SK-MEL-5 (cell line): ENCODE results near the gene PTBP3. TPM values are rescaled to one million over a fixed set of nuclear protein-coding genes. Genes with fewer than 3 reads are reported as not detected.
A peak's percentile ranks its signal among the peaks of the same experiment; 100 is the strongest.

Experiments used
- DNase-seq: peaks from one replicate; pipeline ENCODE4 v3.0.0-alpha.2; 2016; ENCODE audit warnings: low read depth, low spot score
- in situ Hi-C: cut with HindIII; loops from 2 replicates; pipeline ENCODE4 v1.10.0; 2016; ENCODE audit warnings: low sequenced_read_pairs, high pct_unique_total_duplicates, low pct_unique_long_range_greater_than_20kb
- total RNA-seq: library from RNA; depleted of rRNA; stranded (reverse); fragments of >200 nt; shearing (Covaris generic); gene quantifications from 2 replicates; pipeline ENCODE4 v1.2.3, GENCODE V29; 2014

PTBP3 gene
- total RNA-seq, 1 experiment from 2014 or later, result 41.8 TPM

DNA sequence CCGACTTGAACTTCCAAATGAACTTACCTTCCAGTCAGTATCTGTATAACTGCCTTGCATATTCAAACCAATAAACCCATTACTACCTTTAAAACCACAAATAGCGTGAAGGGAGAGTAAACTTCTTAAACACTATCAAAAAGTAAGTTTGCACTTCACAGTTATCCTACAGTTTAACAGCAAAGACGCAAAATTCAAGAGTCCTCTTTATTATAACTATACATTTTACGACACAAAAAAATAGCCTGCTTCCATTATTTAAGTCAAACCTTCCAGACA lies 1.8 kb downstream of the PTBP3 start:
- DNase-seq, result no peak

DNA sequence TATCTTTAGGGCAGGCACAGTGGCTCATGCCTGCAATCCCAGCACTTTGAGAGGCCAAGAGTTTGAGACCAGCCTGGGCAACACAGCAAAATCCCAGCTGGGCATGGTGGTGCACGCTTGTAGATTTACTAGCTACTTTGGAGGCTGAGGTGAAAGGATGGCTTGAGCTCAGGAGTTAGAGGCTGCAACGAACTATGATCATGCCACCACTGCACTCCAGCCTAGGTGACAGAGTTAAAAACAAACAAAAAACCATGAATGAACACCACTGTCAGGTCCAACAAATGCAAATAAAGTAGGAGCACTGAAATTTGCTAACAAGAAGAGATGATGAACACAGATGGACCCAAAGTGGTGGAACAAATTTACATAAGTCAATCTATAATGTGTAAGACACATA lies 4.9 kb downstream of the PTBP3 start:
- in situ Hi-C loops, result no loop called here
- no peak for DNase-seq

More for the DNA sequence above, 1.8 kb downstream of the PTBP3 start:
- in situ Hi-C loops, result no loop called here

DNA sequence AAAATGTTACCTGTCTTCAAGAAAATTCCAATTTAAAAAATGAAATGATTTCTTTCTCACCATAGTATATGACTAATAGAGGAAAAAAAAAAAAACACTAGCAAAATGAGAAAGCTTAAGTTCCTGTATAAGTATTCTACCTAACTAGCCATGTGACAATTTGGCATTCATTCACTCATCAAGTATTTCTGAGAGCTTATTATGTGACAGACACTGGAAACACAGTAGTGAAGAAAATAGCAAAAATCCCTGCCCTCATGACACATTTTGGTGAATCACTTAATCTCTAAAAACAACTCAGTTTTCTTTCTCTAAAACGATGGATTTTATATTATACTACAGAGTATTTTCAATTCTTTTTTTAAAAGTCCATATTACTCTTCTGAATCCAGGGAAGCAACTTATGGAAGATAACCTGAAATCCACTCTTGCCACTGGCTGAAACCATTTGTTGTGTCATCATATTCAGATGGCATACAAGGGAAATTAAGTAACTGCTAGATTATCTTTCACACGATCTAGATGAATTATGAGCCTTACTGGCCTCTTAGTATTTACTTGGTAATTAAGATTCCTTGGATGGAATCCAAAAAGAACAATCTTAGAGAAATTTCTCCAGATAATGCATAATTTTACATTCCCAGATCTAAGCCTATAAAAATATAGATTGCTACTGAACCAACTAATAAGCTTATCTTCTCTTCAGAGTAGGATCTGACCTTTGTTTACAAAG lies 5.5 kb downstream of the PTBP3 start:
- DNase-seq, result peak; percentile 30
- in situ Hi-C loops, result no loop called here

DNA sequence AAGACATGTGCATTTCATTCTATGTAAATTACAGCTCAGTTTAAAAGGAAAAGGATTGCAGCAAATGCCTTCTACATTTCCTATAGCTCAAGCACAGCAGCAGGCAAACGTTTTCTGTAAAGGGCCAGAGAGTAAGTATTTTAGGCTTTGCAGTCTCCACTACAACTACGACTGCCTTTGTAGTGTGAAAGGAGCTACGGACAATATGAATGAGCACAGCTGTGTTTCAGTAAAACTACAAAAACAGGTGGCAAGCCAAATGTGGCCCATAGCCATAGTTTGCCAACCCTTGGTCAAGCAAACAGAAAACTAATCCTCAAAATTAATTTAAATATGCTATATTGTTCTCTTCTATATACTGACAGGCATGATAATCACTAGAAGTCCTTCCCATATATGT lies 7.2 kb downstream of the PTBP3 start:
- no peak for DNase-seq
- in situ Hi-C loops, result no loop called here

DNA sequence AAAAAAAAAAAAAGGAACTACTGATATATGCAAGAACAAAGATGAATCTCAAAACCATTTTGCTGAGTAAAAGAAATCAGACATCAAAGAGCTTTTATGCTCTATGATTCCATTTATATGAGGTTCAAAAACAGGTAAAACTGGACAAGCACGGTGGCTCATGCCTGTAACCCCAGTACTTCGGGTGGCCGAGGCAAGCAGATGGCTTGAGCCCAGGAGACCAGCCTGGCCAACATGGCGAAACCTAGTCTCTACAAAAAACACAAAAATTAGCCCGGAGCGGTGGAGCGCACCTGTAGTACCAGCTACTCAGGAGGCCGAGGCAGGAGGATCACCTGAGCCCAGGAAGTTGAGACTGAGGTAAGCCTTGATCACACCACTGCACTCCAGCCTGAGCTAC lies 7.8 kb downstream of the PTBP3 start:
- in situ Hi-C loops, result no loop called here
- no peak for DNase-seq

DNA sequence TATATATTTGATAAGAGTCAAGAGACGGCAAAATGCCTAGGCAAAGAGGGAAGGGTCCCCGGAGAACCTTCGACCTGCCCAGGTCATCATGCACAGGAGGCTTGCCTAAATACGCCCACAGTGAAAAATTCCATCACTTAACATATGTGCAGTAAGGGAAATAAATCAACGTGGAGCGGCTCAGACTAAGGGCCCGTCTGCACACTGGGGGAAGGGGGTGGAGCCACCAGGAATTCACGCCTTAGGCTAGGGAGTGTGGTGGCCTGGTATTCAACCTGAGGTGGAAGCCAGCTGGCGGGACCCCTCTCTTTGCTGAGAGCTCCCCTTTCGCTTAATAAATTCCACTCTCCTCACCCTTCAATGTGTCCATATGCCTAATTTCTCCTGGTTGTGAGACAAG lies 8.3 kb downstream of the PTBP3 start:
- no peak for DNase-seq
- in situ Hi-C loops, result no loop called here

DNA sequence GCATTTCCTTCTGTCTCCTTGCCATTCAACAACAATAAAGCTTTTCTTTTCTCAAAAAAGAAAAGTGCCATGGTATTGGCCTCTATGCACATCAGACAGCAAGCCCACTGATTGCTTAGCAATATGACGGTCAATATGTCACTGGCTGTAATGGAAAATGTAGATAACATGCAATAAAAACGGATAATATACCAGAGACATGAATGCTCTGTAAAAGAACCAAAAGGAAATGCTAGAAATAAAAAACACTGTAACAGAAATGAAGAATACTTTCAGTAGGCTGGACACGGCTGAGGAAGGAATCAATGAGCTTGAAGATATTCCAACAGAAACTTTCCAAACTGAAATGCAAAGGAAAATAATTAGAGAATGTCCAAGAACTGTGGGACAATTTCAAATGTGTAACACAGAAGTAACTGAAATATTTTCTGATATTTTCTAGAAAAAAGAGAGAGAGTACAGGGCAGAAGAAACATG lies 10.0 kb downstream of the PTBP3 start:
- in situ Hi-C loops, result no loop called here
- DNase-seq, result no peak

DNA sequence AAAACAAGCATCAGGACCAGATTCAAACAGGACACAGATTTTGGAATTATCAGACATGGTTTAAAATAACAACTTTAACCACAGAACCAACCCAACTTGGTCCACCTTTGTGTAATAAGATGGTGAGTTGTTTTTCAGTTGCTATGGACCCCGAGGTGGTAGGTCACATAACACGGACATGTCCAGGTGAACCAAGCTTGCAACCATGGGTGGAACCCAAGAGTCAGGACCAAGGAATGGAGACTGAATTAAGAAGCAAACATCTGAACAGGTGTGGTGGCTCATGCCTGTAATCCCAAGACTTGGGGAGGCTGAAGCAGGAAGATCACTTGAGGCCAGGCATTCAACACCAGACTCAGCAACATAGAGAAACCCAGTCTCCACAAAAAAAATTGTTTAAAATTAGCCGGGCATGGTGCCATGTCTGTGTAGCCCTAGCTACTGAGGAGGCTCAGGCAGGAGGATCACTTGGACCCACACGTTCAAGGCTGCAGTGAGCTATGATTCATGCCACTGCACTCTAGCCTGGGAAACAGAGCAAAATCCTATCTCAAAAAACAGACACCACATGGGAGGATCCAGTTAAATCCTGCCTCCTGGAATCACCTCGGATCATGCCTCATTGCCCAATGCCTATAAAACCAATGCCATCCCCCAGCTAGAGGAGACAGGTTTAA lies 10.6 kb downstream of the PTBP3 start:
- no peak for DNase-seq
- in situ Hi-C loops, result no loop called here

DNA sequence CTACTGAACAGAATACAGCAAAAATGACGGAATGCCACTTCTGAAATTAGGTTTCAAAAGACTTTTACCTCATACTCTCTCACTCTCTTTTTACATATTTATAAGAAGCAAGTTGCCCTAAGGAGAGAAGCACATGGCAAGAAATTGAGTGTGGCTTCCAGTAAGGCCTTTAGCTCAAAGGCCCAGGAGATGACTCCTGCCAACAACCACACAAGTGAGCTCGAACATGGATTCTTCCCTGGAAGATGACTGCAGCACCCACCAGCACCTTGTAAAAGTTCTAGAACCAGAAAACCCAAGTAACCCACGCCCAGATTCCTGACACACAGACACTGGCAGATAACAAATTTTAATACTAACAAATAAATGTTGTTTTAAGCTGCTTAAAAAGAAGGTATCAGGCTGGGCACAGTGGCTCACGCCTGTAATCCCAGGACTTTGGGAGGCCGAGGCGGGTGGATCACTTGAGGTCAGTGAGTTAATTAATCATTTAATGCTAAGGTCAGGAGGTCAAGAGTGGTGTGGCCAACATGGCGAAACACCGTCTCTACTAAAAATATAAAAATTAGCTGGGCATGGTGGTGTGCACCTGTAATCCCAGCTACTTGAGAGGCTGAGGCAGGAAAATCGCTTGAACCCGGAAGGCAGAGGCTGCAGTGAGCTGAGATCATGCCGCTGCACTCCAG lies 17.0 kb downstream of the PTBP3 start:
- in situ Hi-C loops, result no loop called here
- DNase-seq, result no peak

DNA sequence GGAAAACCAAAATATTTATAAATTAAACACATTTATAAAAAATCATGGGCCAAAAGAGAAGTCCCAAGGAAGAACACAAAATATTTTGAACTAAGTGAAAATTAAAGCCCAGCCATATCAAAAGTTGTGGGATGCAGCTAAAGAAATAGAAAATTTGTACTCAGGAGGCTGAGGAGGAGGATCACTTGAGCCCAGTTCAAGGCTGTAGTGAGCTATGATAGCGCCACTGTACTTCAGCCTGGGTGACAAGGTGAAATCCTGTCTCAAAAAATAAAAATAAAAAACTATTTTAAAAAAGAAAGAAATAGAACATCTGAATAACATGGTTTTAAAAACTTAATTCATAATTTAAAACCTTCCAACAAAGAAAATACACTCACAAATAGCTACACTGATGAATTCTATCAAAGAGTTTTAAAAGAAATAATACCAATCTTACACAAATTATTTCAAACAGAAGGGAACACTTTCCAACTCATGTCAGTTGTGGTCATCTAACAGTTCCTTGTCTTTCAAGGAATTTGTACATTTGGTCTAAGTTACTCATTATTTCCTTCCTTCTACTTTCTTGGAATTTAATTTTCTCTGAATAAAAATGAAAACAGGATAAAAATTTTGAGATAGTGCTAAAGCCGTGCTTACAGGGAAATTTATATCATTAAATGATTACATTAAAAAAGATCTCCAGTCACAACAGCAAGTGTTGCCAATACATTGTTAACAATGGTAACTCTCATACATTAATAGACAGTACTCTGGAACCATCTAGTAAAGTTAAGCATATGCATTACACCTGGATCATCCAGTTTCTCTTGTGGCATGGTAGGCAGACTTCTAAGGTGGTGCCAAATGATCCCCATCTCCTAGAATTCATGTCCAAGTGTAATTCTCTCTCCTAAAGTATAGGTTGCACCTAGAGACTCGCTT lies 17.8 kb downstream of the PTBP3 start:
- in situ Hi-C loops, result no loop called here
- DNase-seq, result no peak

DNA sequence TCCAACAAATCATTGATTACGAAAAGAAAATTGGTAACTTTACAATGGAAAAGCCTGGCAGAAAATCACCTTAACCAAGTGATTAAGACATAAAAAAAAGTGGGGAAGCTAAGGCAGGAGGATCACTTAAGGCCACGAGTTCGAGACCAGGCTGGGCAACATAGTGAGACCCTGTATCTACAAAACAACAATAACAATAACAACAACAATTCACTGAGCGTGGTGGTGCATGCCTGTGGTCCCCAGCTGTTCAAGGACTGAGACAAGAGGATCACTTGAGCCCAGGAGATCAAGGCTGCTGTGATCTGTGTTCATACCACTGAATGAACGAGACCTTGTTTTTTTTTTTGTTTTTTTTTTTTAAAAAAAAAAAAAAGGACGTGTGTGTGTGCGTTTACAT lies 21.3 kb downstream of the PTBP3 start:
- no peak for DNase-seq
- in situ Hi-C loops, result no loop called here

DNA sequence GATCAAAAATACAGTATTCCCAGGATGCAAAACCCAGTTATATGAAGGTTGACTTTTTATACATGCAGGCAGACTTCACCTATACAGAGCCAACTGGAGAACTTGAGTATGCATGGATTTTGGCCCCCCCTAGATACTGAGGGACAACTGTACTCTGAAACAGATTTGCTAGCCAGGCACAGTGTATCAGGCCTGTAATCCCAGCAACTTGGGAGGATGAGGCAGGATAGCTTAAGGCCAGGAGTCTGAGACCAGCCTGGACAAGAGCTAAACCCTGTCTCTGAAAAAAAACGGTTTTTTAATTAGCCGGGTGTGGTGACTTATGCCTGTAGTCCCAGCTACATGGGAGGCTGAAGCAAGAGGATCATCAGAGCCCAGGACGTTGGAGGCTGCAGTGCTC lies 21.9 kb downstream of the PTBP3 start:
- in situ Hi-C loops, result no loop called here
- no peak for DNase-seq

DNA sequence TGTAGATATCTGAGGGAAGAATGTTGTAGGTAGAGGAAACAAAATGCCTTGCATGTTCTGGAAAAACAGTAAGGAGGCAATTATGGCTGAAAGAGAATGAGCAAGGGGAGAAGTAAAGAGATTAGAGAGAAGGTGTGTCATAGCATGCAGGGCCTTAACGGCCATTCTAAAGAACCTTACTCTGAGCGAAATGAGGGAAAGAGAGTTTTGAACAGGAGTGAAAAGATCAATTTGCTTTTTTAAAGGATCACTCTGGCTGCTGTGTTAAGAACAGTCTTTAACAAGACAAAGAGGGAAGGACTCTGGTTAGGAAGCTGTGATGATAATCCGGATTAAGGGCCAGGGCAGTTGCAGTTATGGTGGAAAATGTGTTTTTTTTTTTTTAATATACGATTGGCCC lies 22.6 kb downstream of the PTBP3 start:
- in situ Hi-C loops, result no loop called here
- no peak for DNase-seq

DNA sequence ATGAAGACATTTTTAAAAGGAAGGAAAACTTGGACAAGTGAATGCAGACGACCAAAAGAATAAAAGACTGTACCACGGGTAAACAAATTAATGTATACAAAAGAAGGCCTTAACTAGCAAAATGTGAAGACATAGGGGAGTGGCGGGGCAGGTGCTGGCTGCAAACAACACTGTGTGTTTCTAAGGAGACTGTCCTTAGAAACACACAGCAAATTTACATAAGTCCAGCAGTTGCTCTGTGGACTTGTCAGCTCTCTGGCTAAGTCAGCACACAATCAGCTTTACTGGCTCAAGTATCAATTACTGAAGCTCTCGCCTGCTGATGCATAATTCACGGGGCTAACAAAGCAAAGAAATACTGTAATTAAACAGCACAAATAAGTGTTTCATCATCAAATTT lies 24.8 kb downstream of the PTBP3 start:
- DNase-seq, result no peak
- in situ Hi-C loops, result no loop called here

DNA sequence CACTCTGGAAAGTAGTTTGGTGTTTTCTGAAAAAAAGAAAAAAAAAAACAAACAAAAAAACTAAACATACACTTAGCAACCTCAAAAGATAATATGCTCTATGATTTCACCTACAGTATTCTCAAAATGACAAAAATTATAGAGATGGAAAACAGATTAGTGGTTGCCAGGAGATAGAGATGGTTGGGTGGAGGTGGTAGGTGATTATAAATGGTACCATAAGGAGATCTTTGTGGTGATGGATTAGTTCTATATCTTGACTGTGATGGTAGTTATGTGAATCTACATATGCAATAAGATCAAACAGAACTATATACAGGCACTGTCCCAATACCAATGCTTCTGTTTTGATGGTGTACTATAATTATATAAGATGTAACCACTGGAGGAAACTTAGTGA lies 32.0 kb downstream of the PTBP3 start:
- no peak for DNase-seq
- in situ Hi-C loops, result no loop called here

DNA sequence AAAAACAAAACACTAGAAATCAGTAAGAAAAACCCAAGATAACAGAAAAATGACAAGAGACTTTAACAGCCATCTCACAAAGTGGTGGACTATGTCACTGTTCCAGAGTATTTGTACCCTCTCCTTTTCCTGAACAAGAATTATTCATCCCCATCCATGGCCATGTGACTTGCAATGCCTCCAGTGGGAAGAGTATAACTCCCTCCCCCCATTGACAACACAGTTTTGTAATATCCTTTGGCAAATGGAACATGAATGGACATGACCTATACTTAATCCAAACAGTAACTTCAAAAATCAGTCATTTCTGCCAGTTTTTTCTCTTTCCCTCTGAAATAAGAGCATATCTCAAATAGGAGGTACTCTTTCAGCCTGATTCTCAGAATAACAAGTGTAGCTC lies 33.9 kb downstream of the PTBP3 start:
- peak; percentile 15 for DNase-seq
- in situ Hi-C loops, result no loop called here

DNA sequence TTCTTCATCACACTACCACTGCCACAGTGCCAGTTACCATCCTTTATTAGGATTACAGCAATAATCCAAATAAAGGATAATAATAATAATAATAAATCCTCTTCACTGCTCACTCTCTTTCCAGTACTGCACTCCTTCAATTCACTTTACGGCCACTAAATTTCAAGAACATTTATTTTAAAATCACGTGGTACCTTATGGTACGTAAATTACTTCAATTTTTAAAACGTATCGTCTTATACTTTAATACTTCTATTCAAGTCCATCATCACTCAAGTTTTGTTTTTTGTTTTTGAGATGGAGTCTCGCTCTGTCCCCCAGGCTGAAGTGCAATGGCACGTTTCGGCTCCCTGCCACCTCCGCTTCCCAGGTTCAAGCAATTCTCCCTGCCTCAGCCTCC lies 36.5 kb downstream of the PTBP3 start:
- no peak for DNase-seq
- in situ Hi-C loops, result no loop called here

DNA sequence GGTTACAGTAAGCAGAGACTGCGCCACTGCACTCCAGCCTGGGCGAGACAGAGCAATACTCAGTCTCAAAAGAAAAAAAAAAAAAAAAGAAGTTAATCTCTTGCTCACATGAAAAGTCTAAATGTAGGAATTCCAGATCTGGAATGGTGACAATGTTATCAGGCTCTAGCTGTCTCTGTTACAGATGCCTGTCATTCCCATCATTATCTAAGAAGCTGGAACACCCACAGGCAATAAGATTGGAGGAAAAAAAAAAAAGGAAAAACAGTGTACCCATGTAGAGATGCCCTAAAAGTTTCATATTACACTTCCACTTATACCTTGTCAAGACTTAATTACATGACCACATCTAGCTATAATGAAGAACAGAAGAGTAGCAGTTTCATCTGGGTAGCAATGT lies 38.2 kb downstream of the PTBP3 start:
- DNase-seq, result no peak

More for the DNA sequence above, 38.2 kb downstream of the PTBP3 start:
- in situ Hi-C loops, result no loop called here
